GOT3 (cell line): ENCODE results near the gene PCCA.
"Not testable (repeated sequence)": the region's sequence is repeated elsewhere in the genome, so short reads cannot be mapped to it uniquely, and the experiment has no call there.

Experiments used
- DNase-seq: peaks from one replicate; lab custom pipeline; 2025; ENCODE audit warnings: mixed read lengths; lab: John Stamatoyannopoulos, UW

PCCA gene

GRCh38 chr13:100306030-100306429 is 217.1 kb downstream of the PCCA start:
- no peak for DNase-seq

GRCh38 chr13:100306434-100306999 is 217.6 kb downstream of the PCCA start:
- no peak for DNase-seq

- DNase-seq: no peak
These were observed 225.4 kb downstream of the PCCA start for GRCh38 chr13:100314132-100314910.

- no peak for DNase-seq
These were observed 226.6 kb downstream of the PCCA start for GRCh38 chr13:100315522-100315921.

GRCh38 chr13:100318473-100318872 is 229.6 kb downstream of the PCCA start:
- DNase-seq: not testable (repeated sequence)

GRCh38 chr13:100323937-100324336 is 235.0 kb downstream of the PCCA start:
- DNase-seq: no peak

GRCh38 chr13:100330662-100331061 is 241.8 kb downstream of the PCCA start:
- no peak for DNase-seq

GRCh38 chr13:100333141-100333540 is 244.2 kb downstream of the PCCA start:
- DNase-seq: no peak

- no peak for DNase-seq
These were observed 245.3 kb downstream of the PCCA start for GRCh38 chr13:100334214-100334613.

- DNase-seq: no peak
These were observed 248.1 kb downstream of the PCCA start for GRCh38 chr13:100336795-100337516.

- no peak for DNase-seq
These were observed 249.4 kb downstream of the PCCA start for GRCh38 chr13:100338275-100338674.

GRCh38 chr13:100339411-100339940 is 250.6 kb downstream of the PCCA start:
- no peak for DNase-seq

- DNase-seq: no peak
These were observed 252.0 kb downstream of the PCCA start for GRCh38 chr13:100340865-100341264.

- no peak for DNase-seq
These were observed 252.4 kb downstream of the PCCA start for GRCh38 chr13:100341327-100341726.

- no peak for DNase-seq
These were observed 255.7 kb downstream of the PCCA start for GRCh38 chr13:100344544-100344943.

- no peak for DNase-seq
These were observed 259.1 kb downstream of the PCCA start for GRCh38 chr13:100347968-100348367.

GRCh38 chr13:100349594-100349993 is 260.7 kb downstream of the PCCA start:
- no peak for DNase-seq

- no peak for DNase-seq
These were observed 261.7 kb downstream of the PCCA start for GRCh38 chr13:100350601-100351000.

GRCh38 chr13:100356426-100356825 is 267.5 kb downstream of the PCCA start:
- no peak for DNase-seq

- DNase-seq: no peak
These were observed 268.0 kb downstream of the PCCA start for GRCh38 chr13:100356889-100357288.

- DNase-seq: no peak
These were observed 268.9 kb downstream of the PCCA start for GRCh38 chr13:100357764-100358163.

GRCh38 chr13:100361504-100361903 is 272.6 kb downstream of the PCCA start:
- no peak for DNase-seq

GRCh38 chr13:100362371-100362770 is 273.5 kb downstream of the PCCA start:
- no peak for DNase-seq
